BLaER1 treated with 17β-estradiol and CSF1 and Interleukin-3, amounts not matched to agents 10 nM and 100 nM (cell line): ENCODE measurements around the gene AHNAK2.

ENCODE experiments used
- H3K27ac ChIP-seq, 11 experiments: shearing (Covaris generic); formaldehyde crosslinking; 2 replicates each; pipeline ENCODE4 v1.8.1; 2022
- H3K27me3 ChIP-seq, 11 experiments: shearing (Covaris generic); formaldehyde crosslinking; 2 replicates each; pipeline ENCODE4 v1.8.1; 2022
- H3K36me3 ChIP-seq, 11 experiments: shearing (Covaris generic); formaldehyde crosslinking; 2 replicates each; pipeline ENCODE4 v1.8.1; 2022
- H3K4me1 ChIP-seq, 10 experiments: shearing (Covaris generic); formaldehyde crosslinking; 2 replicates each; pipeline ENCODE4 v1.8.1; 2022
- H3K4me2 ChIP-seq, 11 experiments: shearing (Covaris generic); formaldehyde crosslinking; 2 replicates each; pipeline ENCODE4 v1.8.1; 2022
- H3K4me3 ChIP-seq, 10 experiments: shearing (Covaris generic); formaldehyde crosslinking; 2 replicates each; pipeline ENCODE4 v1.8.1; 2022
- H3K9ac ChIP-seq, 11 experiments: shearing (Covaris generic); formaldehyde crosslinking; 2 replicates each; pipeline ENCODE4 v1.8.1; 2022
- H3K9me3 ChIP-seq, 11 experiments: shearing (Covaris generic); formaldehyde crosslinking; replicated peaks in 1 of 11; 2 replicates each; pipeline ENCODE4 v1.8.1; 2022
- H4K20me1 ChIP-seq, 11 experiments: shearing (Covaris generic); formaldehyde crosslinking; 2 replicates each; pipeline ENCODE4 v1.8.1; 2022
- Cebpa-rat ChIP-seq, 11 experiments: shearing (Covaris generic); IDR thresholded peaks; 2 replicates each; pipeline ENCODE4 v1.8.1; 2022

AHNAK2 gene

GRCh38 chr14:105007593-105008264, 29.6 kb upstream of the AHNAK2 start:
- Histone ChIP-seq H3K4me3 (no peak overlapping the region), H3K9me3 (no peaks in the 10 kb centered on the region), H4K20me1 (peaks cover 14 to 85% (median 73%) of the 10 kb centered on the region in 11 experiments; a peak in 20 of 22 replicates), H3K9ac (no peak overlapping the region), H3K4me2 (no peak overlapping the region), H3K4me1 (peaks cover under 1 to 25% (median 9%) of the 10 kb centered on the region in 10 experiments; a peak in 16 of 20 replicates), H3K27ac (no peak overlapping the region), H3K36me3 (peaks cover 43 to 74% (median 68%) of the 10 kb centered on the region in 11 experiments), H3K27me3 (no peaks in the 10 kb centered on the region)
- TF ChIP-seq Cebpa-rat (IDR thresholded peaks at IDR 0.05) = no peak

GRCh38 chr14:105006831-105007592, 28.8 kb upstream of the AHNAK2 start:
- H3K4me2 ChIP-seq = no peak overlapping the region
- no peak overlapping the region; a peak in 1 of 22 replicates for H3K9ac ChIP-seq
- no peaks in the 10 kb centered on the region for H3K9me3 ChIP-seq
- no peak for TF ChIP-seq Cebpa-rat (IDR thresholded peaks at IDR 0.05)
- H3K4me1 ChIP-seq = peaks cover 0 to 21% (median 2%) of the 10 kb centered on the region in 10 experiments; a peak in 9 of 20 replicates
- H3K36me3 ChIP-seq = peaks cover 43 to 67% (median 62%) of the 10 kb centered on the region in 11 experiments
- H3K27ac ChIP-seq = no peak overlapping the region; a peak in 1 of 22 replicates
- H3K4me3 ChIP-seq = no peak overlapping the region
- H4K20me1 ChIP-seq = peaks cover 8 to 78% (median 66%) of the 10 kb centered on the region in 11 experiments; a peak in 20 of 22 replicates
- H3K27me3 ChIP-seq = no peaks in the 10 kb centered on the region

GRCh38 chr14:105005929-105006830, 28.0 kb upstream of the AHNAK2 start:
- Histone ChIP-seq H3K4me3 (no peak overlapping the region), H3K27ac (peak overlapping the region in 2 of 11 experiments; percentile 20 to 35; a peak in 1 of 22 replicates), H3K9me3 (0 out of 22 replicates have a peak, but pooled peaks cover 0 to 1% (median 0%) of the 10 kb centered on the region in 11 experiments), H3K27me3 (no peaks in the 10 kb centered on the region), H3K4me1 (peaks cover 0 to 20% (median 0%) of the 10 kb centered on the region in 10 experiments; a peak in 6 of 20 replicates), H3K4me2 (no peak overlapping the region), H3K36me3 (peaks cover 36 to 60% (median 54%) of the 10 kb centered on the region in 11 experiments), H4K20me1 (peaks cover under 1 to 70% (median 57%) of the 10 kb centered on the region in 11 experiments; a peak in 19 of 22 replicates), H3K9ac (no peak overlapping the region; a peak in 1 of 22 replicates)
- no peak for TF ChIP-seq Cebpa-rat (IDR thresholded peaks at IDR 0.05)

GRCh38 chr14:105005329-105005928, 27.3 kb upstream of the AHNAK2 start:
- Histone ChIP-seq H3K4me1 (peaks cover 0 to 20% (median 0%) of the 10 kb centered on the region in 10 experiments; a peak in 6 of 20 replicates), H3K4me2 (peak overlapping the region in 1 of 11 experiments; percentile 21; a peak in 1 of 22 replicates), H3K4me3 (no peak overlapping the region), H3K27me3 (no peaks in the 10 kb centered on the region), H3K27ac (peak overlapping the region in 3 of 11 experiments; percentile 7 to 20 (median 11); a peak in 2 of 22 replicates), H3K36me3 (peaks cover 28 to 53% (median 46%) of the 10 kb centered on the region in 11 experiments), H3K9ac (peak overlapping the region in 1 of 11 experiments; percentile 5; a peak in 1 of 22 replicates), H3K9me3 (peaks cover 0 to 9% (median 0%) of the 10 kb centered on the region in 11 experiments; a peak in 1 of 22 replicates), H4K20me1 (peaks cover 0 to 62% (median 50%) of the 10 kb centered on the region in 11 experiments; a peak in 18 of 22 replicates)
- no peak for TF ChIP-seq Cebpa-rat (IDR thresholded peaks at IDR 0.05)

GRCh38 chr14:104999361-104999760, 21.2 kb upstream of the AHNAK2 start:
- Histone ChIP-seq H3K4me1 (peaks cover 19 to 35% (median 30%) of the 10 kb centered on the region in 10 experiments), H3K9me3 (peaks cover 0 to 27% (median 9%) of the 10 kb centered on the region in 11 experiments; a peak in 16 of 22 replicates), H3K27ac (no peak overlapping the region), H3K4me2 (no peak overlapping the region), H3K36me3 (peaks cover 0 to 33% (median 16%) of the 10 kb centered on the region in 11 experiments; a peak in 15 of 22 replicates), H3K9ac (no peak overlapping the region), H3K4me3 (no peak overlapping the region), H3K27me3 (no peaks in the 10 kb centered on the region), H4K20me1 (peaks cover 0 to 22% (median 8%) of the 10 kb centered on the region in 11 experiments; a peak in 13 of 22 replicates)
- no peak for TF ChIP-seq Cebpa-rat (IDR thresholded peaks at IDR 0.05)

- peaks cover 0 to 24% (median 11%) of the 10 kb centered on the region in 11 experiments; a peak in 15 of 22 replicates for H4K20me1 ChIP-seq
- no peak overlapping the region for H3K27ac ChIP-seq
- H3K36me3 ChIP-seq = peaks cover 0 to 33% (median 16%) of the 10 kb centered on the region in 11 experiments; a peak in 15 of 22 replicates
- no peaks in the 10 kb centered on the region for H3K27me3 ChIP-seq
- peaks cover 0 to 27% (median 9%) of the 10 kb centered on the region in 11 experiments; a peak in 16 of 22 replicates for H3K9me3 ChIP-seq
- no peak overlapping the region for H3K4me3 ChIP-seq
- H3K9ac ChIP-seq = no peak overlapping the region
- no peak overlapping the region for H3K4me2 ChIP-seq
- TF ChIP-seq Cebpa-rat (IDR thresholded peaks at IDR 0.05) = no peak
- peaks cover 25 to 41% (median 36%) of the 10 kb centered on the region in 10 experiments for H3K4me1 ChIP-seq
These were observed 20.6 kb upstream of the AHNAK2 start for GRCh38 chr14:104998801-104999200.

- Histone ChIP-seq H3K4me3 (no peak overlapping the region), H3K9me3 (peaks cover 0 to 27% (median 9%) of the 10 kb centered on the region in 11 experiments; a peak in 16 of 22 replicates), H3K4me1 (peaks cover 45 to 64% (median 59%) of the 10 kb centered on the region in 10 experiments), H3K27me3 (no peaks in the 10 kb centered on the region), H4K20me1 (peaks cover 0 to 29% (median 14%) of the 10 kb centered on the region in 11 experiments; a peak in 15 of 22 replicates), H3K9ac (peak overlapping the region in 6 of 11 experiments; percentile 55 to 81 (median 71); a peak in 7 of 22 replicates), H3K27ac (peak overlapping the region in 7 of 11 experiments; percentile 52 to 92 (median 88); a peak in 10 of 22 replicates), H3K4me2 (peak overlapping the region in 10 of 11 experiments; percentile 84 to 100 (median 98); a peak in 18 of 22 replicates), H3K36me3 (peaks cover 0 to 32% (median 17%) of the 10 kb centered on the region in 11 experiments; a peak in 15 of 22 replicates)
- no peak for TF ChIP-seq Cebpa-rat (IDR thresholded peaks at IDR 0.05)
These were observed 18.3 kb upstream of the AHNAK2 start for GRCh38 chr14:104996483-104996882.
